ENCODE measurements around the gene SCAI. TPM values are rescaled to one million over a fixed set of nuclear protein-coding genes. Genes with fewer than 3 reads are reported as not detected.

SCAI gene
- total and polyA plus RNA-seq, 9 of the 15 experiments (the other 6 are each of a cell fraction or from before 2014, with no cell fraction given), result 0.70 to 12.4 (median 4.2) TPM

DNA sequence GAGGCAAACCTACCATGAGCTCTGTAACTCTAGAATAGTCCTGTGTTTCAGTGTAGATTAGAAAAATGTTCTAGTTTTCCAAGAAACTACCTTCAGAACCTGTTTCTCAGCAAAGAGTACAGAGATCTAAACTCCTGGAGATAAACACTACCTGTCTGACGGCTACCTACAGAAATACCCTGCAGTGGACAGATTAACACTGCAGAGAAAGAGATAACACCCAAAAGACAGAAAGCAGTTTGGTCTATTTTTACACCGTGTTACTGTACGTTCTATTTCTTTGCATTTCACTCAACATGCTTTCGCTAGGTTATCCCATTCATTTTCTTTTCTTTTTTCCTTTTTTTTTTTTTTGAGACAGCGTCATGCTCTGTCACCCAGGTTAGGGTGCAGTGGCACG is 11.6 kb downstream of the SCAI start (continued):
- TF ChIP-seq, protein P1, sequence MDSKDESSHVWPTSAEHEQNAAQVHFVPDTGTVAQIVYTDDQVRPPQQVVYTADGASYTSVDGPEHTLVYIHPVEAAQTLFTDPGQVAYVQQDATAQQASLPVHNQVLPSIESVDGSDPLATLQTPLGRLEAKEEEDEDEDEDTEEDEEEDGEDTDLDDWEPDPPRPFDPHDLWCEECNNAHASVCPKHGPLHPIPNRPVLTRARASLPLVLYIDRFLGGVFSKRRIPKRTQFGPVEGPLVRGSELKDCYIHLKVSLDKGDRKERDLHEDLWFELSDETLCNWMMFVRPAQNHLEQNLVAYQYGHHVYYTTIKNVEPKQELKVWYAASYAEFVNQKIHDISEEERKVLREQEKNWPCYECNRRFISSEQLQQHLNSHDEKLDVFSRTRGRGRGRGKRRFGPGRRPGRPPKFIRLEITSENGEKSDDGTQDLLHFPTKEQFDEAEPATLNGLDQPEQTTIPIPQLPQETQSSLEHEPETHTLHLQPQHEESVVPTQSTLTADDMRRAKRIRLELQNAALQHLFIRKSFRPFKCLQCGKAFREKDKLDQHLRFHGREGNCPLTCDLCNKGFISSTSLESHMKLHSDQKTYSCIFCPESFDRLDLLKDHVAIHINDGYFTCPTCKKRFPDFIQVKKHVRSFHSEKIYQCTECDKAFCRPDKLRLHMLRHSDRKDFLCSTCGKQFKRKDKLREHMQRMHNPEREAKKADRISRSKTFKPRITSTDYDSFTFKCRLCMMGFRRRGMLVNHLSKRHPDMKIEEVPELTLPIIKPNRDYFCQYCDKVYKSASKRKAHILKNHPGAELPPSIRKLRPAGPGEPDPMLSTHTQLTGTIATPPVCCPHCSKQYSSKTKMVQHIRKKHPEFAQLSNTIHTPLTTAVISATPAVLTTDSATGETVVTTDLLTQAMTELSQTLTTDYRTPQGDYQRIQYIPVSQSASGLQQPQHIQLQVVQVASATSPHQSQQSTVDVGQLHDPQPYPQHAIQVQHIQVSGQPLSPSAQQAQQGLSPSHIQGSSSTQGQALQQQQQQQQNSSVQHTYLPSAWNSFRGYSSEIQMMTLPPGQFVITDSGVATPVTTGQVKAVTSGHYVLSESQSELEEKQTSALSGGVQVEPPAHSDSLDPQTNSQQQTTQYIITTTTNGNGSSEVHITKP (IDR thresholded peaks at IDR 0.05; ENCODE audit: partially characterized antibody), result peak; percentile 27
- TF ChIP-seq NCOR1 (IDR thresholded peaks at IDR 0.05) (peak; percentile 88), BCL6 (CRISPR knock-in tag; IDR thresholded peaks at IDR 0.05) (no peak), NR2C1 (IDR thresholded peaks at IDR 0.05) (no peak), NR2C1 (tag; IDR thresholded peaks at IDR 0.05) (no peak), ATF7 (IDR thresholded peaks at IDR 0.05) (0 out of 2 replicates have a peak, but pooled peaks have one; percentile 11), ATF1 (CRISPR knock-in tag; IDR thresholded peaks at IDR 0.05) (no peak), ATF1 (tag; IDR thresholded peaks at IDR 0.05) (peak; percentile 13; the same call in 1 of the 2 replicates), FOXK2 (conservative IDR thresholded peaks at IDR 0.05 in 1 of 2, IDR thresholded peaks at IDR 0.05 in 1 of 2; ENCODE audit: low read depth in 2 of 2) (peak in 1 of 2 experiments; percentile 40; a peak in 2 of 4 replicates), SRF (CRISPR knock-in tag; IDR thresholded peaks at IDR 0.05) (no peak), SMAD4 (CRISPR knock-in tag; conservative IDR thresholded peaks at IDR 0.05) (peak; percentile 83; the same call in 1 of the 2 replicates), FOXJ3 (CRISPR knock-in tag; IDR thresholded peaks at IDR 0.05) (no peak), PHB2 (IDR thresholded peaks at IDR 0.05; ENCODE audit: low read depth) (peak; percentile 72), PML (IDR thresholded peaks at IDR 0.05; ENCODE audit: low read length) (peak; percentile 80; the same call in 1 of the 2 replicates), MYNN (IDR thresholded peaks at IDR 0.05) (no peak), MYNN (CRISPR knock-in tag; IDR thresholded peaks at IDR 0.05) (no peak), BRCA1 (IDR thresholded peaks at IDR 0.05) (no peak), BRCA1 (CRISPR knock-in tag; IDR thresholded peaks at IDR 0.05) (no peak), POU5F1 (IDR thresholded peaks at IDR 0.05; ENCODE audit: borderline replicate concordance, low read depth, low read length, partially characterized antibody) (no peak), ZNF197 (CRISPR knock-in tag; IDR thresholded peaks at IDR 0.05; ENCODE audit: low read depth) (no peak), MXI1 (IDR thresholded peaks at IDR 0.05; ENCODE audit: low read depth, low read length) (0 out of 2 replicates have a peak, but pooled peaks have one; percentile 50), ZNF384 (IDR thresholded peaks at IDR 0.05; ENCODE audit: low read depth, low read length) (no peak)
- TF ChIP-seq, protein P2, sequence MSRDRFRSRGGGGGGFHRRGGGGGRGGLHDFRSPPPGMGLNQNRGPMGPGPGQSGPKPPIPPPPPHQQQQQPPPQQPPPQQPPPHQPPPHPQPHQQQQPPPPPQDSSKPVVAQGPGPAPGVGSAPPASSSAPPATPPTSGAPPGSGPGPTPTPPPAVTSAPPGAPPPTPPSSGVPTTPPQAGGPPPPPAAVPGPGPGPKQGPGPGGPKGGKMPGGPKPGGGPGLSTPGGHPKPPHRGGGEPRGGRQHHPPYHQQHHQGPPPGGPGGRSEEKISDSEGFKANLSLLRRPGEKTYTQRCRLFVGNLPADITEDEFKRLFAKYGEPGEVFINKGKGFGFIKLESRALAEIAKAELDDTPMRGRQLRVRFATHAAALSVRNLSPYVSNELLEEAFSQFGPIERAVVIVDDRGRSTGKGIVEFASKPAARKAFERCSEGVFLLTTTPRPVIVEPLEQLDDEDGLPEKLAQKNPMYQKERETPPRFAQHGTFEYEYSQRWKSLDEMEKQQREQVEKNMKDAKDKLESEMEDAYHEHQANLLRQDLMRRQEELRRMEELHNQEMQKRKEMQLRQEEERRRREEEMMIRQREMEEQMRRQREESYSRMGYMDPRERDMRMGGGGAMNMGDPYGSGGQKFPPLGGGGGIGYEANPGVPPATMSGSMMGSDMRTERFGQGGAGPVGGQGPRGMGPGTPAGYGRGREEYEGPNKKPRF (IDR thresholded peaks at IDR 0.05; ENCODE audit: low read depth, low read length), result no peak
- TF ChIP-seq, protein P3, sequence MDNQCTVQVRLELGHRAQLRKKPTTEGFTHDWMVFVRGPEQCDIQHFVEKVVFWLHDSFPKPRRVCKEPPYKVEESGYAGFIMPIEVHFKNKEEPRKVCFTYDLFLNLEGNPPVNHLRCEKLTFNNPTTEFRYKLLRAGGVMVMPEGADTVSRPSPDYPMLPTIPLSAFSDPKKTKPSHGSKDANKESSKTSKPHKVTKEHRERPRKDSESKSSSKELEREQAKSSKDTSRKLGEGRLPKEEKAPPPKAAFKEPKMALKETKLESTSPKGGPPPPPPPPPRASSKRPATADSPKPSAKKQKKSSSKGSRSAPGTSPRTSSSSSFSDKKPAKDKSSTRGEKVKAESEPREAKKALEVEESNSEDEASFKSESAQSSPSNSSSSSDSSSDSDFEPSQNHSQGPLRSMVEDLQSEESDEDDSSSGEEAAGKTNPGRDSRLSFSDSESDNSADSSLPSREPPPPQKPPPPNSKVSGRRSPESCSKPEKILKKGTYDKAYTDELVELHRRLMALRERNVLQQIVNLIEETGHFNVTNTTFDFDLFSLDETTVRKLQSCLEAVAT (IDR thresholded peaks at IDR 0.05), result peak in 1 of 2 experiments; percentile 43; a peak in 1 of 4 replicates

Data from K562 (cell line).